H9 (cell line): ENCODE results near the gene ZDHHC1. TPM values are rescaled to one million over a fixed set of nuclear protein-coding genes. Genes with fewer than 3 reads are reported as not detected.
A peak's percentile ranks its signal among the peaks of the same experiment; 100 is the strongest.

Experiments
- DNase-seq: peaks from one replicate; pipeline ENCODE4 v3.0.0-alpha.2; 2017
- H2AFZ ChIP-seq: one replicate; pipeline ENCODE4 v1.6.1; 2013; ENCODE audit warnings: mild to moderate bottlenecking, low read length, control low read depth, moderate library complexity
- H2AK5ac ChIP-seq: 2 replicates; pipeline ENCODE4 v1.6.1; 2013; ENCODE audit warnings: low read length, control low read depth, mixed read lengths; ENCODE audit not compliant: insufficient read length
- H2BK120ac ChIP-seq: one replicate; pipeline ENCODE4 v1.6.1; 2013; ENCODE audit warnings: low read depth, mild to moderate bottlenecking, low read length, control low read depth, inconsistent platforms; ENCODE audit not compliant: poor library complexity, severe bottlenecking
- H2BK12ac ChIP-seq: 2 replicates; pipeline ENCODE4 v1.6.1; 2013; ENCODE audit warnings: low read length, control low read depth, mixed read lengths, low read depth; ENCODE audit not compliant: insufficient read length
- H2BK15ac ChIP-seq: 2 replicates; pipeline ENCODE4 v1.6.1; 2013; ENCODE audit warnings: low read depth, low read length, control low read depth
- H2BK20ac ChIP-seq: one replicate; pipeline ENCODE4 v1.6.1; 2013; ENCODE audit warnings: low read depth, mild to moderate bottlenecking, low read length, control low read depth, inconsistent platforms; ENCODE audit not compliant: poor library complexity, severe bottlenecking
- H2BK5ac ChIP-seq: 2 replicates; pipeline ENCODE4 v1.6.1; 2013; ENCODE audit warnings: low read length, control low read depth, mixed read lengths; ENCODE audit not compliant: insufficient read length
- H3K14ac ChIP-seq: 2 replicates; pipeline ENCODE4 v1.6.1; 2013; ENCODE audit warnings: low read length, control low read depth; ENCODE audit not compliant: insufficient read depth
- H3K18ac ChIP-seq: 2 replicates; pipeline ENCODE4 v1.6.1; 2013; ENCODE audit warnings: low read depth, mild to moderate bottlenecking, mixed read lengths, low read length, control low read depth; ENCODE audit not compliant: insufficient read length
- H3K23ac ChIP-seq: 2 replicates; pipeline ENCODE4 v1.6.1; 2013; ENCODE audit warnings: low read length, control low read depth, mixed read lengths, low read depth; ENCODE audit not compliant: insufficient read length
- H3K23me2 ChIP-seq: 2 replicates; pipeline ENCODE4 v1.6.1; 2013; ENCODE audit warnings: low read depth, mild to moderate bottlenecking, mixed read lengths, low read length, control low read depth; ENCODE audit not compliant: insufficient read length, poor library complexity, severe bottlenecking
- H3K27ac ChIP-seq: 2 replicates; pipeline ENCODE4 v1.5.1; 2013; ENCODE audit warnings: low read length, control low read depth, mixed read lengths, low read depth; ENCODE audit not compliant: insufficient read length
- H3K27me3 ChIP-seq: 2 replicates; pipeline ENCODE4 v1.6.1; 2013; ENCODE audit warnings: low read length, control low read depth, inconsistent platforms; ENCODE audit not compliant: insufficient read depth
- H3K4ac ChIP-seq: 2 replicates; pipeline ENCODE4 v1.6.1; 2013; ENCODE audit warnings: low read depth, mild to moderate bottlenecking, control low read depth, inconsistent platforms, low read length, moderate library complexity
- H3K4me1 ChIP-seq: 2 replicates; pipeline ENCODE4 v1.6.1; 2013; ENCODE audit warnings: low read length, control low read depth, inconsistent platforms; ENCODE audit not compliant: insufficient read depth
- H3K4me2 ChIP-seq: 2 replicates; pipeline ENCODE4 v1.6.1; 2013; ENCODE audit warnings: low read length, control low read depth, mixed read lengths; ENCODE audit not compliant: insufficient read length, insufficient read depth
- H3K56ac ChIP-seq: 2 replicates; pipeline ENCODE4 v1.6.1; 2013; ENCODE audit warnings: low read depth, mild to moderate bottlenecking, mixed read lengths, low read length, control low read depth; ENCODE audit not compliant: insufficient read length
- H3K79me1 ChIP-seq: 2 replicates; pipeline ENCODE4 v1.6.1; 2013; ENCODE audit warnings: low read depth, mild to moderate bottlenecking, moderate library complexity, low read length, control low read depth, inconsistent platforms; ENCODE audit not compliant: insufficient read depth, poor library complexity, severe bottlenecking
- H3K79me2 ChIP-seq: 2 replicates; pipeline ENCODE4 v1.6.1; 2013; ENCODE audit warnings: low read length, control low read depth, inconsistent platforms; ENCODE audit not compliant: insufficient read depth
- H3K9ac ChIP-seq: 2 replicates; pipeline ENCODE4 v1.6.1; 2013; ENCODE audit warnings: low read length, control low read depth, mixed read lengths; ENCODE audit not compliant: insufficient read length; ENCODE audit errors: extremely low read depth
- H3K9me3 ChIP-seq: one replicate; pipeline ENCODE4 v1.6.1; 2013; ENCODE audit warnings: low read depth, low read length, inconsistent platforms; ENCODE audit not compliant: control insufficient read depth
- H3T11ph ChIP-seq: one replicate; pipeline ENCODE4 v1.6.1; 2013; ENCODE audit warnings: mild to moderate bottlenecking, low read length, control low read depth, inconsistent platforms
- H4K20me1 ChIP-seq: one replicate; pipeline ENCODE4 v1.6.1; 2013; ENCODE audit not compliant: control insufficient read depth, insufficient read length, insufficient read depth
- H4K5ac ChIP-seq: 2 replicates; pipeline ENCODE4 v1.6.1; 2013; ENCODE audit warnings: low read depth, mild to moderate bottlenecking, mixed read lengths, low read length, control low read depth; ENCODE audit not compliant: insufficient read length
- H4K8ac ChIP-seq: replicated peaks from 2 replicates; pipeline ENCODE4 v1.6.1; 2013; ENCODE audit warnings: low read length, control low read depth, mixed read lengths, low read depth; ENCODE audit not compliant: insufficient read length
- H4K91ac ChIP-seq: 2 replicates; pipeline ENCODE4 v1.6.1; 2013; ENCODE audit warnings: low read depth, mild to moderate bottlenecking, moderate library complexity, mixed read lengths, low read length, control low read depth; ENCODE audit not compliant: insufficient read length
- H3K27ac Mint-ChIP-seq, 3 experiments: 2 replicates in 2 of 3; 3 replicates in 1 of 3; pipeline ENCODE4 v1.8.0; 2020 to 2021; ENCODE audit warnings: mixed read lengths in 3 of 3, mild to moderate bottlenecking in 1 of 3, moderate library complexity in 1 of 3
- H3K27me3 Mint-ChIP-seq: 2 replicates; pipeline ENCODE4 v1.8.0; 2021; ENCODE audit warnings: low read depth, mild to moderate bottlenecking, moderate library complexity, mixed read lengths
- H3K36me3 Mint-ChIP-seq, 3 experiments: 2 replicates in 2 of 3; 3 replicates in 1 of 3; pipeline ENCODE4 v1.8.0; 2020 to 2021; ENCODE audit warnings: low read depth in 3 of 3, mixed read lengths in 3 of 3; ENCODE audit not compliant: insufficient read depth in 1 of 3
- H3K4me1 Mint-ChIP-seq, 2 experiments: 2 replicates each; pipeline ENCODE4 v1.8.0; 2020; ENCODE audit warnings: mixed read lengths in 2 of 2
- H3K4me3 Mint-ChIP-seq, 2 experiments: 2 replicates in 1 of 2; 3 replicates in 1 of 2; pipeline ENCODE4 v1.8.0; 2020 to 2021; ENCODE audit warnings: mild to moderate bottlenecking in 2 of 2, mixed read lengths in 2 of 2, moderate library complexity in 1 of 2
- H3K9me3 Mint-ChIP-seq, 2 experiments: 2 replicates in 1 of 2; 3 replicates in 1 of 2; pipeline ENCODE4 v1.8.0; 2020; ENCODE audit warnings: mild to moderate bottlenecking in 2 of 2, mixed read lengths in 2 of 2, moderate library complexity in 1 of 2
- WGBS: extraction: QIAGEN DNeasy Blood & Tissue Kit; methylation state at CpG from one replicate; pipeline ENCODE4 v1.1.7; 2013; ENCODE audit warnings: missing lambda C conversion rate, low lambda C conversion rate, mixed read lengths; ENCODE audit not compliant: insufficient read length; ENCODE audit errors: extremely low coverage; 5-methylcytosine and 5-hydroxymethylcytosine counted together
- total RNA-seq: library from RNA; stranded (reverse); gene quantifications from 2 replicates; pipeline ENCODE4 v1.2.1, GENCODE V29; 2021
- TF ChIP-seq, protein P1 (sequence below): fragments of 200-600 bp; sonication (generic); conservative IDR thresholded peaks from 3 replicates; pipeline ENCODE4 v1.8.0; 2021; ENCODE audit warnings: antibody characterized with exemption, mild to moderate bottlenecking

ZDHHC1 gene
- total RNA-seq, 1 experiment from 2014 or later = 3.7 TPM

- Histone ChIP-seq H4K8ac (no peak overlapping the region), H3K4ac (no peak overlapping the region), H3K27ac (no peak overlapping the region), H3K9me3 (no peaks in the 10 kb centered on the region), H3K23me2 (no peaks in the 10 kb centered on the region), H3K56ac (no peak overlapping the region), H3K79me2 (no peaks in the 10 kb centered on the region), H2AFZ (no peak overlapping the region), H4K91ac (no peak overlapping the region), H3K4me1 (no peaks in the 10 kb centered on the region), H3T11ph (no peak overlapping the region), H2BK12ac (no peak overlapping the region), H4K5ac (no peak overlapping the region), H3K79me1 (no peaks in the 10 kb centered on the region), H3K23ac (no peak overlapping the region), H3K14ac (no peak overlapping the region), H2BK20ac (no peak overlapping the region), H3K27me3 (no peaks in the 10 kb centered on the region), H3K9ac (no peak overlapping the region), H3K18ac (no peak overlapping the region), H4K20me1 (no peaks in the 10 kb centered on the region), H2BK5ac (no peak overlapping the region), H2BK120ac (no peak overlapping the region), H2BK15ac (no peak overlapping the region), H2AK5ac (no peak overlapping the region), H3K4me2 (no peak overlapping the region)
- Mint-ChIP-seq H3K4me3 (no peak overlapping the region), H3K27me3 (no peaks in the 10 kb centered on the region), H3K4me1 (peaks cover 4 to 7% of the 10 kb centered on the region in 2 experiments), H3K27ac (peak overlapping the region in 1 of 3 experiments; percentile 22; a peak in 1 of 7 replicates), H3K36me3 (no peaks in the 10 kb centered on the region), H3K9me3 (no peaks in the 10 kb centered on the region)
- no CpG with 5 or more reads among the region's 5 CpGs for WGBS
- TF ChIP-seq, protein P1, sequence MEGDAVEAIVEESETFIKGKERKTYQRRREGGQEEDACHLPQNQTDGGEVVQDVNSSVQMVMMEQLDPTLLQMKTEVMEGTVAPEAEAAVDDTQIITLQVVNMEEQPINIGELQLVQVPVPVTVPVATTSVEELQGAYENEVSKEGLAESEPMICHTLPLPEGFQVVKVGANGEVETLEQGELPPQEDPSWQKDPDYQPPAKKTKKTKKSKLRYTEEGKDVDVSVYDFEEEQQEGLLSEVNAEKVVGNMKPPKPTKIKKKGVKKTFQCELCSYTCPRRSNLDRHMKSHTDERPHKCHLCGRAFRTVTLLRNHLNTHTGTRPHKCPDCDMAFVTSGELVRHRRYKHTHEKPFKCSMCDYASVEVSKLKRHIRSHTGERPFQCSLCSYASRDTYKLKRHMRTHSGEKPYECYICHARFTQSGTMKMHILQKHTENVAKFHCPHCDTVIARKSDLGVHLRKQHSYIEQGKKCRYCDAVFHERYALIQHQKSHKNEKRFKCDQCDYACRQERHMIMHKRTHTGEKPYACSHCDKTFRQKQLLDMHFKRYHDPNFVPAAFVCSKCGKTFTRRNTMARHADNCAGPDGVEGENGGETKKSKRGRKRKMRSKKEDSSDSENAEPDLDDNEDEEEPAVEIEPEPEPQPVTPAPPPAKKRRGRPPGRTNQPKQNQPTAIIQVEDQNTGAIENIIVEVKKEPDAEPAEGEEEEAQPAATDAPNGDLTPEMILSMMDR = no peak
- DNase-seq = no peak
These were observed 46.8 kb upstream of the ZDHHC1 start for GRCh38 chr16:67463059-67463458.
